ENCODE measurements around the gene SLC18A3.

GRCh38 chr10:49567810-49568209, 42.3 kb upstream of the SLC18A3 start:
- no peak for TF ChIP-seq SIN3A (IDR thresholded peaks at IDR 0.05; ENCODE audit: borderline replicate concordance, low read depth, low read length)
- TF ChIP-seq CTCF (IDR thresholded peaks at IDR 0.05) = no peak
- TF ChIP-seq RCOR1 (IDR thresholded peaks at IDR 0.05; ENCODE audit: low read length) = no peak
- no peak for TF ChIP-seq MAX (IDR thresholded peaks at IDR 0.05; ENCODE audit: low read depth)
- no peak for TF ChIP-seq EP300 (IDR thresholded peaks at IDR 0.05; ENCODE audit: borderline replicate concordance in 1 of 2, low read depth in 1 of 2, low read length in 1 of 2)
- no peak for TF ChIP-seq CHD2 (IDR thresholded peaks at IDR 0.05; ENCODE audit: low read length, partially characterized antibody)
- no peak for TF ChIP-seq EZH2phosphoT487 (IDR thresholded peaks at IDR 0.05; ENCODE audit: borderline replicate concordance, low read depth)
- TF ChIP-seq NFIC (IDR thresholded peaks at IDR 0.05; ENCODE audit: borderline replicate concordance) = no peak
- no peak for TF ChIP-seq NRF1 (IDR thresholded peaks at IDR 0.05; ENCODE audit: low read depth, low read length)
